ENCODE measurements around the gene KIAA1671.
"Not testable (repeated sequence)": the region's sequence is repeated elsewhere in the genome, so short reads cannot be mapped to it uniquely, and the experiment has no call there.

Gene KIAA1671

GRCh38 chr22:24951942-24952836, at the start of gene KIAA1671:
TSS of gene KIAA1671 (plus strand) at chr22:24952716. CDS start at chr22:25028000, 75,284 bp downstream.
- DNase-seq = peak; percentile 70

GRCh38 chr22:24905909-24906308, 46.6 kb upstream of the KIAA1671 start:
- DNase-seq = no peak

- not testable (repeated sequence) for DNase-seq
Observed at GRCh38 chr22:24907101-24907500, 45.4 kb upstream of the KIAA1671 start.

GRCh38 chr22:24920029-24920428, 32.5 kb upstream of the KIAA1671 start:
- DNase-seq = no peak

GRCh38 chr22:24925586-24926427, 26.7 kb upstream of the KIAA1671 start:
- DNase-seq = no peak

- no peak for DNase-seq
Observed at GRCh38 chr22:24926428-24926725, 26.1 kb upstream of the KIAA1671 start.

GRCh38 chr22:24926849-24927579, 25.5 kb upstream of the KIAA1671 start:
- no peak for DNase-seq

- DNase-seq = no peak
Observed at GRCh38 chr22:24928322-24928721, 24.2 kb upstream of the KIAA1671 start.

GRCh38 chr22:24930678-24931077, 21.8 kb upstream of the KIAA1671 start:
- DNase-seq = no peak

GRCh38 chr22:24935771-24936483, 16.6 kb upstream of the KIAA1671 start:
- DNase-seq = no peak

GRCh38 chr22:24937114-24937513, 15.4 kb upstream of the KIAA1671 start:
- no peak for DNase-seq

GRCh38 chr22:24938741-24939341, 13.7 kb upstream of the KIAA1671 start:
- peak; percentile 17 for DNase-seq

- DNase-seq = no peak
Observed at GRCh38 chr22:24942301-24942700, 10.2 kb upstream of the KIAA1671 start.

- DNase-seq = no peak
Observed at GRCh38 chr22:24944217-24944937, 8.1 kb upstream of the KIAA1671 start.

- DNase-seq = no peak
Observed at GRCh38 chr22:24945430-24945829, 7.1 kb upstream of the KIAA1671 start.

GRCh38 chr22:24947383-24947782, 5.1 kb upstream of the KIAA1671 start:
- no peak for DNase-seq

GRCh38 chr22:24947881-24948280, 4.6 kb upstream of the KIAA1671 start:
- DNase-seq = no peak

GRCh38 chr22:24948356-24949202, 3.9 kb upstream of the KIAA1671 start:
- no peak for DNase-seq

GRCh38 chr22:24950272-24950902, 2.1 kb upstream of the KIAA1671 start:
- peak; percentile 1 for DNase-seq

- DNase-seq = no peak
Observed at GRCh38 chr22:24952837-24953383, 394 bp downstream of the KIAA1671 start.

All from NCI-H774 (cell line).